Osteoblast (primary cell): ENCODE measurements around the gene COL13A1. TPM values are rescaled to one million over a fixed set of nuclear protein-coding genes. Genes with fewer than 3 reads are reported as not detected.

Experiments used
- DNase-seq: peaks from one replicate; pipeline ENCODE4 v3.0.0; 2011; ENCODE audit warnings: low spot score, mixed read lengths; ENCODE audit not compliant: insufficient read length; ENCODE audit errors: missing footprints
- H2AFZ ChIP-seq: 2 replicates; pipeline ENCODE4 v1.6.0; 2011; ENCODE audit warnings: mild to moderate bottlenecking, low read length
- H3K27ac ChIP-seq: 2 replicates; pipeline ENCODE4 v1.5.1; 2011; ENCODE audit warnings: mild to moderate bottlenecking, low read depth, low read length, moderate library complexity
- H3K27me3 ChIP-seq: 2 replicates; pipeline ENCODE4 v1.6.0; 2012; ENCODE audit warnings: mild to moderate bottlenecking, control low read depth, inconsistent platforms, low read length, moderate library complexity; ENCODE audit not compliant: insufficient read depth
- H3K36me3 ChIP-seq: 2 replicates; pipeline ENCODE4 v1.5.1; 2011; ENCODE audit warnings: mild to moderate bottlenecking, low read length, control low read depth, moderate library complexity; ENCODE audit not compliant: insufficient read depth
- H3K4me1 ChIP-seq: 2 replicates; pipeline ENCODE4 v1.5.1; 2011; ENCODE audit warnings: mild to moderate bottlenecking, low read length, control low read depth, moderate library complexity; ENCODE audit not compliant: insufficient read depth
- H3K4me2 ChIP-seq: 2 replicates; pipeline ENCODE4 v1.6.0; 2011; ENCODE audit warnings: mild to moderate bottlenecking, low read length; ENCODE audit not compliant: insufficient read depth
- H3K4me3 ChIP-seq: fragments of 200-600 bp; sonication (generic); 3 replicates; pipeline ENCODE4 v1.5.1; 2012; ENCODE audit warnings: mild to moderate bottlenecking, low read length, inconsistent platforms; ENCODE audit not compliant: insufficient read depth
- H3K79me2 ChIP-seq: 2 replicates; pipeline ENCODE4 v1.6.0; 2012; ENCODE audit warnings: mild to moderate bottlenecking, low read length, control low read depth, inconsistent platforms; ENCODE audit not compliant: insufficient read depth
- H3K9me3 ChIP-seq: 2 replicates; pipeline ENCODE4 v1.5.1; 2011; ENCODE audit warnings: low read depth, low read length, control low read depth
- H4K20me1 ChIP-seq: 2 replicates; pipeline ENCODE4 v1.6.0; 2012; ENCODE audit warnings: mild to moderate bottlenecking, low read length, control low read depth; ENCODE audit not compliant: insufficient read depth
- CTCF ChIP-seq: IDR thresholded peaks from 2 replicates; pipeline ENCODE4 v1.5.1; 2011; ENCODE audit warnings: mild to moderate bottlenecking, low read depth, low read length, moderate library complexity; ENCODE audit errors: extremely low read depth
- total RNA-seq: library from RNA; depleted of rRNA; stranded (reverse); fragments of >200 nt; gene quantifications from 2 replicates; pipeline ENCODE4 v1.2.3, GENCODE V29; 2012

COL13A1 gene
- total RNA-seq, 1 donor, result 1.1 TPM

DNA sequence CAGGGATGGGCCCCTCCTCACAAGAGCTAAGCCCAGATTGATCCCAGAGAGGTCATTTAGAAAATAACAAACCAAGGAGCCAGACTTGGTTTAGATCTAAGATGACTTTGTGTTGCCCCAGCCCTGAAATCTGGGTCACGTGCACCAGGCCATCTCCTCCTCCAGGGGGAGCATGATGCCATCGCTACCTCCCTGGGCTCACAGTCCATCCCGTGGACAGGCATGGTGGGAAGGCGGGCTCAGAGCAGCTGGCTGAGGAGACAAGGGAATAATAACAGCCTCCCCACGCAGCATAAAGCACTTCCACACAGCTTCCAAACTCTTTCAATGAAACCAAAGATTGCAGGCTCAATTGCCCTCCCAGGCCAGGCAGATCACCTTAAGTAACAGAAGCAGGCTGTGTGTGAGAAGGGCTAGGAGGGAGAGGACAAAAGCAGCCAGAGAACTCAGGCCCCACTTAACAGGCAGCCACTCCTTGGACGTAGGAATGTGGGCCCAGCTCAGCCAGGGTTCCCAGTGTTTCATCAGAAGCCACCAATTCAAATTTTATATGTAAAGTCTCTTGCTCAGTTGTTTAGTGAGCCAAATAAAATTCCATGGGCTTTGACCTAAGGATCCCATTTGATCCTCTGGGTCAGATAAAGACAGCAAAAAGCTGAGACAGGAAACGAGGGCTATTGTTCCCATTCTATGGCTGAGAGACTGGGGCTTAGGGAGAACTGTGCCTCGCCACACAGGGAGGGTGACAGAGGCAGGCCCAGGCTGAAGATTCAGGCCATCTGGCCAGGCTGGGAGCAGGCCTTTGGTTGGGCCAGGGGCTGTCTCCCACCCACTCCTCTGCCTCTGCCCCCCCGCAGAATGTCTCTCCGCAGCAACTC lies 100.2 kb downstream of the COL13A1 start:
- peak; percentile 71 for TF ChIP-seq CTCF
- Histone ChIP-seq H4K20me1 (no peaks in the 10 kb centered on the region), H3K27me3 (no peaks in the 10 kb centered on the region), H3K79me2 (no peaks in the 10 kb centered on the region), H3K4me2 (no peak overlapping the region), H3K4me3 (no peak overlapping the region), H3K9me3 (no peaks in the 10 kb centered on the region), H3K36me3 (peaks cover 3% of the 10 kb centered on the region), H2AFZ (peak overlapping the region; percentile 53), H3K27ac (no peak overlapping the region), H3K4me1 (no peaks in the 10 kb centered on the region)
- peak; percentile 98 for DNase-seq

DNA sequence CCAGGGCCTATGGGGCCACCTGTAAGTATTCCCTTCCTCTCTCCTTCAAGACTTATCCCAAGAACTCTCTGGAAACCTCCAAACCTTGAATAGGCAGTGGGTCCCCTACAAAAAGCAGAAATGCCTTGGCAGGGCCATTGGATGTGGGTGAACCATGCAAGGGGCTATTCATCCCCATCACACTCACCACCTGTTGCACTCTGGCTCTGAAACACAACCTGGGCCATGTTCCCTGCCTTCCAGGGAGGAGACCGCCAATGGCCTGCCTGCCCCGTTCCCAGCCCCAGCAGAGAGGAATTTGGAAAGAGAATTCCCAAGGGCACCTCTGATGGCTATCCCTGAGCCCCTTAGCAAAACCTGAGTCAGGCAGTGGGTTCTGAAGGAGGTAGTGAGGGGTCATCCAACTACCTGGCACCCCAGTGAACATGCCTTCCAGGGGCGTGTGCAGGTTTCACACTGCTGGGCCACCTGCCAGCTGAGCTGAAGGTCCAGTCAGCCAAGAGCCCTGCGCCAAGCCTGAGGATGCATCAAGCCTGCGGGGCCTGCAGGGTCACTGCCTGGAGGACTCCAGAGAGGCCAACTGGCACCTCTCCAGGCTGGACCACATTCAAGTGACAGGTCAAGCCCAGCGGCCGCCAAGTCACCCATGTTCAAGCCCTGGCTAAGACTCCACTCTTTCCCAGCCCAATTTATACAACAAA lies 101.3 kb downstream of the COL13A1 start:
- H3K27me3 ChIP-seq, result no peaks in the 10 kb centered on the region
- H2AFZ ChIP-seq, result no peak overlapping the region
- H3K4me1 ChIP-seq, result no peaks in the 10 kb centered on the region
- no peak overlapping the region for H3K27ac ChIP-seq
- no peaks in the 10 kb centered on the region for H3K9me3 ChIP-seq
- no peak overlapping the region for H3K4me2 ChIP-seq
- DNase-seq, result peak; percentile 48
- peaks cover 3% of the 10 kb centered on the region for H3K36me3 ChIP-seq
- no peak overlapping the region for H3K4me3 ChIP-seq
- no peaks in the 10 kb centered on the region for H4K20me1 ChIP-seq
- H3K79me2 ChIP-seq, result no peaks in the 10 kb centered on the region
- TF ChIP-seq CTCF, result no peak

GRCh38 chr10:69904533-69904932 lies 102.8 kb downstream of the COL13A1 start:
- Histone ChIP-seq H3K4me1 (no peaks in the 10 kb centered on the region), H3K4me2 (no peak overlapping the region), H3K79me2 (no peaks in the 10 kb centered on the region), H3K27ac (no peak overlapping the region), H2AFZ (no peak overlapping the region), H3K36me3 (peaks cover 3% of the 10 kb centered on the region), H3K9me3 (no peaks in the 10 kb centered on the region), H3K4me3 (no peak overlapping the region), H3K27me3 (no peaks in the 10 kb centered on the region), H4K20me1 (no peaks in the 10 kb centered on the region)
- no peak for TF ChIP-seq CTCF
- DNase-seq, result peak; percentile 61

DNA sequence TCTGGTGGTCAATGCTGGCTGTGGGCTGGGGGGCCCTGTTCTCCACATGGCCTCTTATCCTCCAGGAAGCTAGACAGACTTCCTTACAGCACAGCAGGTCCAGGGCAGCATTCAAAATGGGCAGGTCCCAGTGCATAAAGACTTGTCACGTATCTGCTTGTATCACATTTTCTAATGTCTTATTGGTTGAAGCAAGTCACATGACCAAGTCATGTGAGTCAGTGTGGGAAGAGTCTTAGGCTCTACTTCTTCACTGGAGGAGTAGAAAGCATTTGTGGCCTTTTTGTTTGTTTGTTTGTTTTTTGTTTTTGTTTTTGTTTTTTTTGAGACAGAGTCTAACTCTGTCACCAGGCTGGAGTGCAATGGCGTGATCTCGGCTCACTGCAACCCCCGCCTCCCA lies 104.7 kb downstream of the COL13A1 start:
- peaks cover 3% of the 10 kb centered on the region for H3K36me3 ChIP-seq
- no peak for TF ChIP-seq CTCF
- no peaks in the 10 kb centered on the region for H3K4me1 ChIP-seq

More for the DNA sequence above, 104.7 kb downstream of the COL13A1 start:
- no peaks in the 10 kb centered on the region for H3K79me2 ChIP-seq
- peak; percentile 48 for DNase-seq
- H2AFZ ChIP-seq, result no peak overlapping the region
- H3K27ac ChIP-seq, result no peak overlapping the region
- no peaks in the 10 kb centered on the region for H4K20me1 ChIP-seq
- H3K9me3 ChIP-seq, result no peaks in the 10 kb centered on the region
- H3K4me3 ChIP-seq, result no peak overlapping the region
- no peaks in the 10 kb centered on the region for H3K27me3 ChIP-seq
- no peak overlapping the region for H3K4me2 ChIP-seq
